Testis (tissue), 2 donors: ENCODE results near the gene SPAG9.

Experiments
- CTCF ChIP-seq, 3 experiments: fragments of 450-650 bp in 2 of 3; fragments of 200-600 bp in 1 of 3; sonication (generic) in 1 of 3; IDR thresholded peaks; one replicate each; pipeline ENCODE4 v1.5.1; 2016 to 2019; ENCODE audit warnings: antibody characterized with exemption in 3 of 3, mild to moderate bottlenecking in 2 of 3, moderate library complexity in 1 of 3
- POLR2A ChIP-seq: fragments of 450-650 bp; IDR thresholded peaks from one replicate; pipeline ENCODE4 v1.6.1; 2017; ENCODE audit warnings: antibody characterized with exemption, mild to moderate bottlenecking, moderate library complexity

- TF ChIP-seq CTCF (IDR thresholded peaks at IDR 0.05) (no peak), POLR2A (no peak)
Measured at GRCh38 chr17:50916026-50916707, 204.5 kb downstream of the SPAG9 start.
